ENCODE results near the gene ZIC4.

Gene ZIC4

GRCh38 chr3:147417551-147418295, 11.4 kb upstream of the ZIC4 start:
- Histone ChIP-seq H3K9me3 (ENCODE audit: control insufficient read depth, insufficient read depth, low read depth, low read length) (no peaks in the 10 kb centered on the region), H3K4me3 (ENCODE audit: low read depth, low read length) (no peak overlapping the region), H3K27me3 (ENCODE audit: control insufficient read depth, insufficient read depth, low read length) (peaks cover 100% of the 10 kb centered on the region)

GRCh38 chr3:147416931-147417330, 10.6 kb upstream of the ZIC4 start:
- Histone ChIP-seq H3K4me3 (ENCODE audit: low read depth, low read length) (no peak overlapping the region), H3K36me3 (ENCODE audit: control insufficient read depth, insufficient read depth, low read length) (no peaks in the 10 kb centered on the region), H3K9ac (ENCODE audit: low read length) (no peak overlapping the region), H3K9me3 (ENCODE audit: control insufficient read depth, insufficient read depth, low read depth, low read length) (no peaks in the 10 kb centered on the region), H3K27me3 (ENCODE audit: control insufficient read depth, insufficient read depth, low read length) (peaks cover 100% of the 10 kb centered on the region), H3K4me1 (ENCODE audit: control insufficient read depth, insufficient read depth, low read length) (peaks cover 55% of the 10 kb centered on the region), H3K27ac (ENCODE audit: low read depth, low read length) (no peak overlapping the region)

More at GRCh38 chr3:147417551-147418295, 11.4 kb upstream of the ZIC4 start:
- Histone ChIP-seq H3K36me3 (ENCODE audit: control insufficient read depth, insufficient read depth, low read length) (no peaks in the 10 kb centered on the region), H3K27ac (ENCODE audit: low read depth, low read length) (no peak overlapping the region), H3K9ac (ENCODE audit: low read length) (no peak overlapping the region), H3K4me1 (ENCODE audit: control insufficient read depth, insufficient read depth, low read length) (peaks cover 58% of the 10 kb centered on the region)

GRCh38 chr3:147415874-147416273, 9.5 kb upstream of the ZIC4 start:
- H3K36me3 ChIP-seq (ENCODE audit: control insufficient read depth, insufficient read depth, low read length), result no peaks in the 10 kb centered on the region
- H3K27ac ChIP-seq (ENCODE audit: low read depth, low read length), result no peak overlapping the region
- H3K9me3 ChIP-seq (ENCODE audit: control insufficient read depth, insufficient read depth, low read depth, low read length), result no peaks in the 10 kb centered on the region
- no peak overlapping the region for H3K9ac ChIP-seq (ENCODE audit: low read length)
- H3K4me3 ChIP-seq (ENCODE audit: low read depth, low read length), result no peak overlapping the region
- peaks cover 100% of the 10 kb centered on the region for H3K27me3 ChIP-seq (ENCODE audit: control insufficient read depth, insufficient read depth, low read length)
- H3K4me1 ChIP-seq (ENCODE audit: control insufficient read depth, insufficient read depth, low read length), result peaks cover 56% of the 10 kb centered on the region

GRCh38 chr3:147415286-147415685, 8.9 kb upstream of the ZIC4 start:
- Histone ChIP-seq H3K27ac (ENCODE audit: low read depth, low read length) (no peak overlapping the region), H3K27me3 (ENCODE audit: control insufficient read depth, insufficient read depth, low read length) (peaks cover 100% of the 10 kb centered on the region), H3K4me1 (ENCODE audit: control insufficient read depth, insufficient read depth, low read length) (peaks cover 57% of the 10 kb centered on the region), H3K4me3 (ENCODE audit: low read depth, low read length) (no peak overlapping the region), H3K9ac (ENCODE audit: low read length) (no peak overlapping the region), H3K9me3 (ENCODE audit: control insufficient read depth, insufficient read depth, low read depth, low read length) (no peaks in the 10 kb centered on the region), H3K36me3 (ENCODE audit: control insufficient read depth, insufficient read depth, low read length) (no peaks in the 10 kb centered on the region)

- Histone ChIP-seq H3K4me1 (ENCODE audit: control insufficient read depth, insufficient read depth, low read length) (peaks cover 53% of the 10 kb centered on the region), H3K27me3 (ENCODE audit: control insufficient read depth, insufficient read depth, low read length) (peaks cover 100% of the 10 kb centered on the region)
Measured at GRCh38 chr3:147414390-147415138, 8.2 kb upstream of the ZIC4 start.

GRCh38 chr3:147413686-147414389, 7.5 kb upstream of the ZIC4 start:
- Histone ChIP-seq H3K36me3 (ENCODE audit: control insufficient read depth, insufficient read depth, low read length) (no peaks in the 10 kb centered on the region), H3K27ac (ENCODE audit: low read depth, low read length) (no peak overlapping the region), H3K9ac (ENCODE audit: low read length) (no peak overlapping the region)

More at GRCh38 chr3:147414390-147415138, 8.2 kb upstream of the ZIC4 start:
- Histone ChIP-seq H3K9ac (ENCODE audit: low read length) (no peak overlapping the region), H3K4me3 (ENCODE audit: low read depth, low read length) (no peak overlapping the region), H3K9me3 (ENCODE audit: control insufficient read depth, insufficient read depth, low read depth, low read length) (no peaks in the 10 kb centered on the region), H3K36me3 (ENCODE audit: control insufficient read depth, insufficient read depth, low read length) (no peaks in the 10 kb centered on the region), H3K27ac (ENCODE audit: low read depth, low read length) (no peak overlapping the region)

GRCh38 chr3:147412917-147413685, 6.8 kb upstream of the ZIC4 start:
- no peaks in the 10 kb centered on the region for H3K9me3 ChIP-seq (ENCODE audit: control insufficient read depth, insufficient read depth, low read depth, low read length)
- no peak overlapping the region for H3K9ac ChIP-seq (ENCODE audit: low read length)
- H3K27ac ChIP-seq (ENCODE audit: low read depth, low read length), result no peak overlapping the region
- peak overlapping the region; percentile 51 for H3K4me3 ChIP-seq (ENCODE audit: low read depth, low read length)
- H3K4me1 ChIP-seq (ENCODE audit: control insufficient read depth, insufficient read depth, low read length), result peaks cover 53% of the 10 kb centered on the region
- H3K36me3 ChIP-seq (ENCODE audit: control insufficient read depth, insufficient read depth, low read length), result no peaks in the 10 kb centered on the region
- H3K27me3 ChIP-seq (ENCODE audit: control insufficient read depth, insufficient read depth, low read length), result peaks cover 100% of the 10 kb centered on the region

More at GRCh38 chr3:147413686-147414389, 7.5 kb upstream of the ZIC4 start:
- peak overlapping the region; percentile 51 for H3K4me3 ChIP-seq (ENCODE audit: low read depth, low read length)
- peaks cover 100% of the 10 kb centered on the region for H3K27me3 ChIP-seq (ENCODE audit: control insufficient read depth, insufficient read depth, low read length)
- H3K9me3 ChIP-seq (ENCODE audit: control insufficient read depth, insufficient read depth, low read depth, low read length), result no peaks in the 10 kb centered on the region
- H3K4me1 ChIP-seq (ENCODE audit: control insufficient read depth, insufficient read depth, low read length), result peaks cover 53% of the 10 kb centered on the region

- no peak overlapping the region for H3K9ac ChIP-seq (ENCODE audit: low read length)
- peak overlapping the region; percentile 51 for H3K4me3 ChIP-seq (ENCODE audit: low read depth, low read length)
Measured at GRCh38 chr3:147412261-147412916, 6.0 kb upstream of the ZIC4 start.

GRCh38 chr3:147411815-147412241, 5.5 kb upstream of the ZIC4 start:
- H3K9ac ChIP-seq (ENCODE audit: low read length), result no peak overlapping the region
- no peak overlapping the region for H3K27ac ChIP-seq (ENCODE audit: low read depth, low read length)
- peaks cover 100% of the 10 kb centered on the region for H3K27me3 ChIP-seq (ENCODE audit: control insufficient read depth, insufficient read depth, low read length)
- peaks cover 63% of the 10 kb centered on the region for H3K4me1 ChIP-seq (ENCODE audit: control insufficient read depth, insufficient read depth, low read length)
- no peaks in the 10 kb centered on the region for H3K36me3 ChIP-seq (ENCODE audit: control insufficient read depth, insufficient read depth, low read length)
- H3K4me3 ChIP-seq (ENCODE audit: low read depth, low read length), result no peak overlapping the region
- H3K9me3 ChIP-seq (ENCODE audit: control insufficient read depth, insufficient read depth, low read depth, low read length), result no peaks in the 10 kb centered on the region

More at GRCh38 chr3:147412261-147412916, 6.0 kb upstream of the ZIC4 start:
- Histone ChIP-seq H3K27me3 (ENCODE audit: control insufficient read depth, insufficient read depth, low read length) (peaks cover 100% of the 10 kb centered on the region), H3K27ac (ENCODE audit: low read depth, low read length) (no peak overlapping the region), H3K9me3 (ENCODE audit: control insufficient read depth, insufficient read depth, low read depth, low read length) (no peaks in the 10 kb centered on the region), H3K36me3 (ENCODE audit: control insufficient read depth, insufficient read depth, low read length) (no peaks in the 10 kb centered on the region), H3K4me1 (ENCODE audit: control insufficient read depth, insufficient read depth, low read length) (peaks cover 58% of the 10 kb centered on the region)

GRCh38 chr3:147411238-147411814, 5.0 kb upstream of the ZIC4 start:
- Histone ChIP-seq H3K36me3 (ENCODE audit: control insufficient read depth, insufficient read depth, low read length) (no peaks in the 10 kb centered on the region), H3K27ac (ENCODE audit: low read depth, low read length) (no peak overlapping the region), H3K9ac (ENCODE audit: low read length) (no peak overlapping the region), H3K4me1 (ENCODE audit: control insufficient read depth, insufficient read depth, low read length) (peaks cover 68% of the 10 kb centered on the region), H3K9me3 (ENCODE audit: control insufficient read depth, insufficient read depth, low read depth, low read length) (no peaks in the 10 kb centered on the region), H3K27me3 (ENCODE audit: control insufficient read depth, insufficient read depth, low read length) (peaks cover 100% of the 10 kb centered on the region), H3K4me3 (ENCODE audit: low read depth, low read length) (peak overlapping the region; percentile 59)
